GM21423 (cell line): ENCODE measurements around the gene SORCS2.
"Not testable (repeated sequence)": the region's sequence is repeated elsewhere in the genome, so short reads cannot be mapped to it uniquely, and the experiment has no call there.

Experiments used
- ATAC-seq: cut with Tn5 transposase; IDR thresholded peaks from one replicate; pipeline ENCODE4 v1.9.1; 2021; ENCODE audit warnings: mild to moderate bottlenecking, moderate library complexity; ENCODE audit not compliant: unreplicated experiment

SORCS2 gene

GRCh38 chr4:7159923-7160322 is 32.4 kb upstream of the SORCS2 start:
- no peak for ATAC-seq

GRCh38 chr4:7160439-7160838 is 31.9 kb upstream of the SORCS2 start:
- ATAC-seq = no peak

DNA sequence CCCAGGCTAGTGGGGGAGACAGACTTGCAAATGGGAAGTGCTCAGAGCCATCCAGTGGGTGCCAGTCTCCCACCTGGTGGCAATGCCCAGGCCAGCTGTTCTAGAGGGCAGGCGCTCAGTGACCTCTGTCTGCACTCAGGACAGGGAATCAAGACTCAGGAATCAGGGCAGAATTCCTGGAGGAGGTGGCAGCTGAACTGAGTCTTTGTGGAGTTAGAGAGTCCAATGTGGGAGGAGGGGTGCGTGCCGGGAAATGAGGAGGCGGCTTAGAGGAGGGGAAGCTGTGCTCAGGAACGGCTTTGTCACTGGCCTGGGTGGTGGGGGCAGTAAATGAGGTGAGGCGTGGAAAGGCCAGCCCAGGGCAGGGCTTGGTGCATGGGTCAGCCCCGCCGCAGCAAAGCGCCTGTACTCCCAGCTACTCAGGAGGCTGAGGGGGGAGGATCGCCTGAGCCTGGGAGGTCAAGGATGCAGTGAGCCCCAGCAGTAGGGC is 31.3 kb upstream of the SORCS2 start:
- ATAC-seq = no peak

DNA sequence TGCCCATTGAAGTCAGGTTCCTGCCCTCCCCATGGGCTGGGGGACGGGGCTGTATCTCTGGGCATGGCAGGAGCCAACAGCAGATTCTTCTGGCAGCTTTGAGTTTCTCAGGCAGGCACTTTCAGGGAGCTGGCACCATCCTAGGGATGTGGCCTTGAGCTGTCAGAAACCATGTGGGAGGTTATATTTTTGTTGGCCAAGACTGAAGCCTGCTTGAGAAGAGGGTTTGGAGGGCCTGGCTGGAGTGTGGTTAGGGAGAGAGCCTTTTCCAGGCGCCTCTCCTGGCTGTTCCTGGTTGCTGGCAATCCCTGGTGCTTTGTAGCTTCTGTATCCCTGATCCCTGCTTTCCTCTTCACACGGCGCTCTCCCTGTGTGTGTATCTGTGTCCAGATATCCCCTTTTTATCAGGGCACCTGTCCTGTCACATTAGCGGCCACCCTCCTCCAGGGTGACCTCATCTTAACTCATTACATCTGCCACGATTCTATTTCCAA is 30.6 kb upstream of the SORCS2 start:
- ATAC-seq = no peak

GRCh38 chr4:7165056-7165873 is 27.1 kb upstream of the SORCS2 start:
- ATAC-seq = not testable (repeated sequence)

DNA sequence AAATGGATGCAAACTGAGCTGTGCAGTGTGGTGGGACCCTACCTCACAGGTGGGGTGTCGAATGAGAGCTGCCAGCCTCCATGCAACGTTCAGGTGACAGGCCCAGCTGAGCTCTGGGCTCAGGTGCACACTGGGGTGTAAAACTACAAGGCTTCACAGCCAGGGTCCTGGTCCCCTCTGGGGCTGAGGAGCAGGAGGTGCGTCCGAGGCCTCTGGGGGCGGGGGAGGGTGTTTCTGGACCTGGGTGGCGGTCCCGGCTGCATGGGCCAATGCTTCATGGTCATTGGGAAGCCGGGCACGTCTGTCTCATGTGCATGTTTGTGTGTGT is 26.5 kb upstream of the SORCS2 start:
- no peak for ATAC-seq

DNA sequence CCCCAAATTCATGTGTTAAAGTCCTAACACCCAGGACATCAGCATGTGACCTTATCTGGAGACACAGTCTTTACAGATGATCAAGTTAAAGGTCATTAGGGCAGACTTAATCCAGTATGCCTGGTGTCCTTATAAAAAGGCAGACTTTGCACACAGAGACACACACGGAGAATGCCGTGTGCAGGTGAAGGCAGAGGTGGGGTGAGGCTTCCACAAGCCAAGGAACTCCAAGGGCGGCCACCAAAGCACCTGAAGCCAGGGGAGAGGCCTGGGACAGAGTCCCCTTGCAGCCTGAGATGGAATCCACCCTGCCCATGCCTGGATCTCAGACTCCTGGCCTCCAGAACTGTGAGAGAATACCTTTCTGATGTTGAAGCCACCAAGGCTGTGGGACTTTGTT is 26.1 kb upstream of the SORCS2 start:
- no peak for ATAC-seq

DNA sequence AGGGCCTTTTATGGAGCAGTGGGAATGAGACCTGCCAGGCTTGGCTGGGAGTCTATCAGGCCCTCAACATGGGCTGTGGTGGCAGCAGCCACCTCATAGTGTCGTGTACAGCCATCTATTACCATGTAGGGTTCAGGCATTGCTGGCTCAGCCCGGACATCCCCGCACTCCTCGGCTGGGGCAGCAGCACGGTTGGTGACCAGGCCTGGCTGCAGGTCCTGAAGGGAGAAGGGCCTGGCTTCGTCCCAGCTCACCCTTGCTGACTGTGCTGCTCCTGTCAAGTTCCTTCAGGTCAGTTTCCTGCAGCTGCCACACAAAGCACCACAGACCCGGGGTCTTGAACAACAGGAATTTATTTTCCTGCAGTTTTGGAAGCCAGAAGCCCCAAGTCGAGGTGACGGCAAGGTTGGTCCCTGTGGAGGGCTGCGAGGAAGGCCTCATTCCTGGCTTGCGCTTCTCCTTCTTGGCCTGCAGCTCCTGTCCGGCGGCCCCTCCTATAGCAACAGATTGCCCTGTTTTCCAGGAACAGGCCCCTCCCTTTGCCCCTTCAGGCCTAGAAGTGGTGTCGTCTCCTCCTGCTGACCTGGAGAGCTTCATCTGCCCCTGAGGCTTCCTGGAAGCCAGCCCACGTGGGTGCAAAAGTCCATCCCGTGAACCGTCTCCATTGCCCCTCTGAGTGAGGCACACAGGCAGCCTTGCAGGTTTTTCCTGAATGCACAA is 25.2 kb upstream of the SORCS2 start:
- no peak for ATAC-seq

- no peak for ATAC-seq
Observed at GRCh38 chr4:7167706-7168105, 24.6 kb upstream of the SORCS2 start.

DNA sequence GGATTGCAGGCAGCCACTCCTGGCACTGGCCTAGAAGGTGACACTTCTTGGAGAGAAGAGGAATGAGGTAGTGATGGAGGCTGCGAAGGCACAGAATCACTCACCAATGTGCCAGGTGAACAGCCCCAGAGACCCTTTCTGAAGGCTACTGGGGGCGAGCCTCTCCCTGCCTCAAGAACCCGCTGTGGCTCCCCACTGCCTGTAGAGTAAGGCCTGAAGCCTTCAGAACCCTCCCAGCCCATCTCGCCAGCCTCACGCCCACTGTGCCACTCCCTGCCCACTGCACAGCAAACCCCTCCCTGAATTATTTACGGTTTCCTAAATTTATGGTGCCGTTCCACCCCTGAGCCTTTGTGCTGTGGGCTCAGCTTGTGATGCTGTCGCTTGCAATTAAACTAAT is 24.2 kb upstream of the SORCS2 start:
- ATAC-seq = no peak

- ATAC-seq = no peak
Observed at GRCh38 chr4:7169134-7169533, 23.2 kb upstream of the SORCS2 start.

- ATAC-seq = no peak
Observed at GRCh38 chr4:7170012-7170411, 22.3 kb upstream of the SORCS2 start.

GRCh38 chr4:7171191-7171900 is 21.0 kb upstream of the SORCS2 start:
- ATAC-seq = no peak

DNA sequence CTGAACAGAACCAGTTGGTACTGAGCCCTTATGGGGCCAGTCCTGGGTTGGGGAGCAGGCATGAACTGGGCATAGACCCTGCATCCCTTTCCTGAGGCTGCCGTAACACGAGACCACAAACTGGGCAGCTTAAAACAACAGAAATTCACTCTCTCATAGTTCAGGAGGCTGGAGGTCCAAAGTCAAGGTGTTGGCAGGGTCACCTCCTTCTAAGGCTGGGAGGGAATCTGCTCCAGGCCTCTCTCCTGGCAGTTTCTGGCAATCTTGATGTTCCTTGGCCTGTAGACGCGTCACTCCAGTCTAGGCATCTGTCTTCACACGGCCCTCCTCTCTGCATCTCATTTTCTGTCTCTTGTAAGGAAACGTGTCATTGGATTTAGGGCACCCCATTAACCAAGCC is 19.8 kb upstream of the SORCS2 start:
- no peak for ATAC-seq

DNA sequence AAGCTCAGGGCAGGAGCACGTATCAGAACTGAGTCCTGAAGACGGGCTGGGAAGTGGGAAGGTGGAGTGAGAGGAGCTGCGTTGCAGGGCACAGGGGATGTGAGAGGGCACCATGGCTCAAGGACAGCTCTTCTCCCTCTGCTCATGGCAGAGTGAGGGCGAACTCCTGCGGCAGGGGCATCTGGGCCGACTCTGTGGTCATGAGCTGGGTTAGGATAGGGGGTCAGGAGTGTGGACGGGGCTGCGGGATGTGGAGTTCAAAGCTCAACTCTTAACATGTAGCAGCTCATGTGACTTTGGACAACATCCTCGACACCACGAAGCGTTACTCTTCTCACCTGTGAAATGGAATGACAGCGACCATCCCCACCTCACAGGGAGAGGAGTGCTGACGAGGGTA is 19.4 kb upstream of the SORCS2 start:
- ATAC-seq = no peak

DNA sequence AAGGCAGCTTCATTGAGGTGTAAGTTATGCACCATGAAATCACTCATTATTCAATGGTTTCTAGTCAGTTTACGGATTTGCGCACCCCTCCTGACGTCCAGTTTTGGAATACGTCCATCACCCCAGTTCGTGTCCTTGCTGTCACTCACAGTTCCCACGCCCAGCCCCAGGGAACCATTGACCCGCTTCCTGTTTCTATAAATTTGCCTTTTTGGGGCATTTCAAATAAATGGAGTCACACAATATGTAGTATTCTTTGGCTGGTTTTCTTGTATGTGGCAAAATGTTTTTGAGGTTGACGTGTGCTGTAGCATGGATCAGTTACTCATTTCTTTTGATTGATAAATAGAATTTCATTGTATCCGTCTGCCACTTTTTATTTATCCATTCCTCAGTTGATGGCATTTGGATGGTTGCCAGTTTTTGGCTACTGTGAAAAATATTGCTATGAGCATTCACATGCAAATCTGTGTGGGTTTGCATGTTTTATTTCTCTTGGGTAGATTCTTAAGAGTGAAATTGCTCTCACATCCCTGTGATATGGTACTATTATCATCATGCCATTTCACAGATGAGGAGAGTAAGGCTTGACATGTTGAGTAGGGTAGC is 18.4 kb upstream of the SORCS2 start:
- no peak for ATAC-seq

GRCh38 chr4:7179158-7179557 is 13.2 kb upstream of the SORCS2 start:
- no peak for ATAC-seq

GRCh38 chr4:7180938-7181337 is 11.4 kb upstream of the SORCS2 start:
- no peak for ATAC-seq

- ATAC-seq = no peak
Observed at GRCh38 chr4:7182616-7183015, 9.7 kb upstream of the SORCS2 start.

DNA sequence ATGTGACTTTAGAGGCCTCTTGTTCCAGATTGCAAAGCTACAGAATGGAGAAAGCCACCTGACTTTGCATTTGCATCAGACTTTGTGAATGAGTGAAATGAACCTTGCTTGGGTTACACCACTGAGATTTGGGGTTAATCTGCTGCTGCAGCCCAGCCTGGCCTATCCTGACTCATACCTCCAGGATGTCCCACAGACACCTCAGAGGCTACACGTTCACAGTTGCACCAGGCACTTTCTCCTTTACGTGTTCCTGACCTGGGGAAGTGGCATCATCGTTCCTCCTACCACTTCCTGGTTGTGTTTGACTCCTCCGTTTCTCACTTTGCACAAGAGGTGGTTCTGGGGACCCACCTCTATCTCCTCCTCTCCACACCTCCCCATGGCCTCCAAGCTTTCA is 9.2 kb upstream of the SORCS2 start:
- ATAC-seq = no peak

DNA sequence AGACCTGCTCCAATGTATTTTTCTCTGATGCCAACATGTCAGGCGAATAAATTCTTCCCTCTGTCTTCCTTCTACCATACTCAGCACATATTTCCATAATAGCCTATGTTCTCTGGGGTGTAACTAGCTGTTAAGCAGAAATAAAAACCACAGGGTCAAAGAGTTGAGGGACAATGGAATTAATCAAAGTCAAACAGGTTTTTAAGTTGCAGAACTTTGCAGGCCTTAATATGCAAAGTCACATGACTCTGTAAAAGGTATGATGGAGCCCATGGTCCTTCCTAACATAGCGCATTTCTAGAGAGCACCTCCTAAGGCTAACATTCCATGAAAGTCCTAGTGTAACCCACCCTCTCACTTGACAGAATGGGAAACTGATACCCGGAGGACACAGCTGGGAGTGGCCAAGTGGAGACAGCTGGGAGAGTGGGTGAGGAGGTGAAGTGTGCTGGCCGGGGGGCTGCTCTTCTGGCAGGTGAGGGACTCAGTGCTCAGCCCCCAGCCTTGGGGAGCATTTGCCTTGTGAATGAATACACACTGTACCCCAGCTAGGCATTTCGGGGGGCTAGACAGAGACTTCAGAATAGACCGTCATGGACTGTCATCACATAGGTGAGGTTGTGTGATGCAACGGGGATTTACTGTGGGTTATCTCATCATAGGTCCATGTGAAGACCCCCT is 8.4 kb upstream of the SORCS2 start:
- no peak for ATAC-seq
